Measurements from ENCODE around the gene N4BP2L2. TPM values are rescaled to one million over a fixed set of nuclear protein-coding genes. Genes with fewer than 3 reads are reported as not detected.

Gene N4BP2L2
- polyA plus RNA-seq, 1 donor (not counting 4 experiments of a cell fraction or from before 2014, with no cell fraction given): 75.4 TPM

DNA sequence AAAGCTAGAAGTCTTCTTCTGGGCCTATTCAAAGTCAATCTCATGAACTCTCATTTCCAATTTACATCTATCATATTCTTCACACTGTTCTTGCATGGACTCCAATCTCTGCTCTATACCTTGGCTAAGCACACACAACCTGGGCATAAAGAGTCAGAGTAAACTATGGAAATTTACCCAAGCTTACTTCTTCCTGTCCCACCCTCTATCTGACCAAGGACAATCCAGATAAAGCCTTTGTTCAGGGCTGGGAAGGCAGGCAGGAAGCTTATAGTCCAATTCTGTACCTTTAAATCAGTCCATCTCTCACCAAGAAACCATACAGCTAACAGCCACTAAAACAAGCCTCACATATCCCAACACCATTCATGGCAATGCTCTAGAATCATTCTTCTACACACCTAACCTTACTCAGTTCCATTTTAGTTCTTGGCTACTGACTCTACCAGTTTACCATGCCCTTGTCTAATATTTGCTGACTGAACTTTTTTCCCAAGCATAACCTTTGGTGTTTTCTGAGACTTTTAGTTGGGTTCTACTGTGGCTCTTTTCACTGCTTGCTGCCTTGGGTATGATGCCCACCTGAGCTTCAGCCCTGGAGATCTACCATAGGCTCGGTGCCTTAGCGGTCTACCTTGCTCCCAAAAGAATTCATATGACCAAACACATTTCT is 38.9 kb downstream of the N4BP2L2 start:
- no peaks in the 10 kb centered on the region for H3K9me1 ChIP-seq (ENCODE audit: control insufficient read depth, extremely low read depth, insufficient read depth, low read length)
- FAIRE-seq: no peak
- H3K79me2 ChIP-seq (ENCODE audit: control insufficient read depth, insufficient read depth, low read length): no peaks in the 10 kb centered on the region
- H3K27me3 ChIP-seq (ENCODE audit: control insufficient read depth, extremely low read depth, insufficient read depth, low read length): no peaks in the 10 kb centered on the region
- DNase-seq (ENCODE audit: low read depth, low spot score): no peak
- peaks cover 2 to 3% of the 10 kb centered on the region in 2 experiments for H3K36me3 ChIP-seq (ENCODE audit: control insufficient read depth in 2 of 2, extremely low read depth in 1 of 2, insufficient read depth in 2 of 2, low read length in 2 of 2)
- H3K9me3 ChIP-seq (ENCODE audit: control insufficient read depth, low read depth, low read length): no peaks in the 10 kb centered on the region
- H4K20me1 ChIP-seq (ENCODE audit: control insufficient read depth, extremely low read depth, insufficient read depth, low read length): no peaks in the 10 kb centered on the region
- H3K4me1 ChIP-seq (ENCODE audit: control insufficient read depth, extremely low read depth, insufficient read depth, low read length): no peaks in the 10 kb centered on the region
- H3K4me3 ChIP-seq (ENCODE audit: control insufficient read depth in 2 of 3, extremely low read depth in 1 of 3, insufficient read depth in 2 of 3, low read depth in 1 of 3, low read length in 3 of 3): no peak overlapping the region
- dilution Hi-C loops (cut with MboI; ENCODE audit: extremely low pct_ligation_motif_present, low sequenced_read_pairs): no loop called here
- TF ChIP-seq EZH2 (IDR thresholded peaks at IDR 0.05; ENCODE audit: low read length): no peak
- no peak for TF ChIP-seq CTCF (optimal IDR thresholded peaks at IDR 0.05 in 1 of 3, IDR thresholded peaks at IDR 0.05 in 1 of 3, conservative IDR thresholded peaks at IDR 0.05 in 1 of 3; ENCODE audit: extremely low read depth in 1 of 3, insufficient read depth in 2 of 3, low read length in 3 of 3)
- no peak overlapping the region for H3K9ac ChIP-seq (ENCODE audit: control insufficient read depth, extremely low read depth, insufficient read depth, low read length)
- H3K27ac ChIP-seq (ENCODE audit: control insufficient read depth, insufficient read depth, low read length): no peak overlapping the region
- H2AFZ ChIP-seq (ENCODE audit: control insufficient read depth, low read length): no peak overlapping the region
- H3K4me2 ChIP-seq (ENCODE audit: control insufficient read depth, extremely low read depth, insufficient read depth, low read depth, low read length): no peak overlapping the region

DNA sequence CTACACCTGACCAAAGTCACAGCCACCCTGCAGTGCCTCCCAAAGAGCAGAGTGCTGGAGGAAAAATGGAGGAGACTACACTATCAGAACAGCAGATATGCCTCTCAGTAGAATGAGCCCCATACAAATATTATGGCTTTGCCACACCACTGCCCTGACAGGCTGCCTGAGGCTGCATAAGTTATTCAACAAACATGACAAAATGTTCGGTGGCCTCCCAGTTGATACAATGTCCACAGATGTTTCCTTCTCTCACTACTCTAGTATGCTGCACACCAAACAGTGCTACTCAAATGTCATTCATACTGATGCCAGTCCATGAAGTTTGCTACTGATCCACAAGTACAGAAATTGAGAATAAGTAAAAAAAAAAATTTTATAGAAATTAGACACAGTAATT is 41.0 kb downstream of the N4BP2L2 start:
- H3K27ac ChIP-seq (ENCODE audit: control insufficient read depth, insufficient read depth, low read length): no peak overlapping the region
- no peak overlapping the region for H3K4me3 ChIP-seq (ENCODE audit: control insufficient read depth in 2 of 3, extremely low read depth in 1 of 3, insufficient read depth in 2 of 3, low read depth in 1 of 3, low read length in 3 of 3)
- H2AFZ ChIP-seq (ENCODE audit: control insufficient read depth, low read length): no peak overlapping the region
- H4K20me1 ChIP-seq (ENCODE audit: control insufficient read depth, extremely low read depth, insufficient read depth, low read length): no peaks in the 10 kb centered on the region
- no peaks in the 10 kb centered on the region for H3K27me3 ChIP-seq (ENCODE audit: control insufficient read depth, extremely low read depth, insufficient read depth, low read length)
- H3K36me3 ChIP-seq (ENCODE audit: control insufficient read depth in 2 of 2, extremely low read depth in 1 of 2, insufficient read depth in 2 of 2, low read length in 2 of 2): peaks cover 1 to 2% of the 10 kb centered on the region in 2 experiments
- FAIRE-seq (no peak), DNase-seq (ENCODE audit: low read depth, low spot score) (no peak)
- no peaks in the 10 kb centered on the region for H3K79me2 ChIP-seq (ENCODE audit: control insufficient read depth, insufficient read depth, low read length)
- H3K9me3 ChIP-seq (ENCODE audit: control insufficient read depth, low read depth, low read length): no peaks in the 10 kb centered on the region
- dilution Hi-C loops (cut with MboI; ENCODE audit: extremely low pct_ligation_motif_present, low sequenced_read_pairs): no loop called here
- H3K9me1 ChIP-seq (ENCODE audit: control insufficient read depth, extremely low read depth, insufficient read depth, low read length): no peaks in the 10 kb centered on the region
- no peak overlapping the region for H3K4me2 ChIP-seq (ENCODE audit: control insufficient read depth, extremely low read depth, insufficient read depth, low read depth, low read length)
- TF ChIP-seq EZH2 (IDR thresholded peaks at IDR 0.05; ENCODE audit: low read length): no peak
- no peak for TF ChIP-seq CTCF (optimal IDR thresholded peaks at IDR 0.05 in 1 of 3, IDR thresholded peaks at IDR 0.05 in 1 of 3, conservative IDR thresholded peaks at IDR 0.05 in 1 of 3; ENCODE audit: extremely low read depth in 1 of 3, insufficient read depth in 2 of 3, low read length in 3 of 3)
- H3K4me1 ChIP-seq (ENCODE audit: control insufficient read depth, extremely low read depth, insufficient read depth, low read length): no peaks in the 10 kb centered on the region
- H3K9ac ChIP-seq (ENCODE audit: control insufficient read depth, extremely low read depth, insufficient read depth, low read length): no peak overlapping the region

Measured in keratinocyte (primary cell).